PC-9 (cell line): Measurements from ENCODE around the gene ZNF780B. TPM values are rescaled to one million over a fixed set of nuclear protein-coding genes. Genes with fewer than 3 reads are reported as not detected.

Experiments used
- BruUV-seq: library from RNA; stranded (reverse); fragments of 400-500 nt; replicated peaks from 2 replicates; lab custom pipeline; 2021; lab: Mats Ljungman, UMichigan
- CTCF ChIA-PET: fragments of 300-600 bp; sonication (Branson Sonifier 250); formaldehyde crosslinking; loops from one replicate; lab custom pipeline; 2022; ENCODE audit warnings: antibody characterized with exemption; lab: Charles Lee
- POLR2A ChIA-PET: fragments of 300-600 bp; sonication (Branson Sonifier 250); formaldehyde crosslinking; loops from one replicate; lab custom pipeline; 2022; ENCODE audit warnings: antibody characterized with exemption; ENCODE audit not compliant: unreplicated experiment; lab: Charles Lee
- DNase-seq, 2 experiments: peaks; one replicate each; pipeline versions ENCODE4 v3.0.0 to v3.0.0-alpha.2; 2015 to 2022; ENCODE audit warnings: mixed read lengths in 1 of 2
- H2AFZ ChIP-seq: fragments of 200-600 bp; sonication (generic); 2 replicates; pipeline ENCODE4 v1.8.1; 2017; ENCODE audit warnings: antibody characterized with exemption
- H3F3A ChIP-seq: fragments of 200-600 bp; sonication (generic); 2 replicates; pipeline ENCODE4 v1.8.1; 2017; ENCODE audit warnings: antibody characterized with exemption, mild to moderate bottlenecking, low read depth; ENCODE audit not compliant: insufficient read depth
- H3K27ac ChIP-seq: fragments of 200-600 bp; sonication (generic); 2 replicates; pipeline ENCODE4 v1.6.1; 2016; ENCODE audit warnings: mixed run types
- H3K27me3 ChIP-seq: fragments of 200-600 bp; sonication (generic); 2 replicates; pipeline ENCODE4 v1.6.1; 2016; ENCODE audit warnings: low read depth, mixed run types; ENCODE audit not compliant: insufficient read depth
- H3K36me3 ChIP-seq: fragments of 200-600 bp; sonication (generic); 2 replicates; pipeline ENCODE4 v1.6.1; 2016; ENCODE audit warnings: low read depth, mixed run types
- H3K4me1 ChIP-seq: fragments of 200-600 bp; sonication (generic); replicated peaks from 2 replicates; pipeline ENCODE4 v1.6.1; 2016; ENCODE audit warnings: mixed run types; ENCODE audit not compliant: insufficient read depth
- H3K4me2 ChIP-seq: fragments of 200-600 bp; sonication (generic); 2 replicates; pipeline ENCODE4 v1.6.1; 2017; ENCODE audit warnings: mixed run types
- H3K4me3 ChIP-seq: fragments of 200-600 bp; sonication (generic); 2 replicates; pipeline ENCODE4 v1.6.1; 2016; ENCODE audit warnings: mixed run types
- H3K79me2 ChIP-seq: fragments of 200-600 bp; sonication (generic); 2 replicates; pipeline ENCODE4 v1.6.1; 2017; ENCODE audit warnings: low read depth, mixed run types
- H3K9me2 ChIP-seq: fragments of 200-600 bp; sonication (generic); 2 replicates; pipeline ENCODE4 v1.8.1; 2017; ENCODE audit warnings: mild to moderate bottlenecking; ENCODE audit not compliant: insufficient read depth
- H3K9me3 ChIP-seq: fragments of 200-600 bp; sonication (generic); 2 replicates; pipeline ENCODE4 v1.8.1; 2016; ENCODE audit warnings: low read depth; ENCODE audit not compliant: insufficient read depth
- H4K20me1 ChIP-seq: fragments of 200-600 bp; sonication (generic); 2 replicates; pipeline ENCODE4 v1.8.1; 2017; ENCODE audit not compliant: insufficient read depth
- CTCF ChIP-seq: fragments of 200-600 bp; sonication (generic); conservative IDR thresholded peaks from 2 replicates; pipeline ENCODE4 v1.6.1; 2017; ENCODE audit warnings: mixed run types, antibody characterized with exemption, mild to moderate bottlenecking, moderate library complexity
- EZH2 ChIP-seq: fragments of 200-600 bp; sonication (generic); IDR thresholded peaks from 2 replicates; pipeline ENCODE4 v1.8.0; 2017; ENCODE audit warnings: antibody characterized with exemption, low read depth
- intact Hi-C: fragments of 100-400 bp; cut with micrococcal nuclease; formaldehyde crosslinking; loops from one replicate; pipeline ENCODE4 v1.10.0; 2022; ENCODE audit not compliant: unreplicated experiment
- total RNA-seq: library from RNA; stranded (reverse); gene quantifications from 2 replicates; pipeline ENCODE4 v1.2.3, GENCODE V29; 2021

ZNF780B gene
- total RNA-seq, 1 experiment from 2014 or later: 20.0 TPM

- Histone ChIP-seq H3K4me1 (peaks cover 8% of the 10 kb centered on the region; the same call in 1 of the 2 replicates), H3K36me3 (no peaks in the 10 kb centered on the region), H3K9me2 (no peaks in the 10 kb centered on the region), H3K4me3 (no peak overlapping the region), H3K79me2 (0 out of 2 replicates have a peak, but pooled peaks cover 3% of the 10 kb centered on the region), H3K27ac (no peak overlapping the region), H3F3A (no peaks in the 10 kb centered on the region), H3K9me3 (peaks cover 13% of the 10 kb centered on the region; the same call in 1 of the 2 replicates), H4K20me1 (no peaks in the 10 kb centered on the region), H3K4me2 (no peak overlapping the region), H2AFZ (no peak overlapping the region), H3K27me3 (no peaks in the 10 kb centered on the region)
- DNase-seq: no peak
- intact Hi-C loops: no loop called here
- ChIA-PET CTCF (no interaction called here), POLR2A (no interaction called here)
- TF ChIP-seq EZH2: no peak
- TF ChIP-seq CTCF: no peak
- BruUV-seq: no TSS peak
Observed at GRCh38 chr19:39993605-39994004, 62.4 kb downstream of the ZNF780B start.

DNA sequence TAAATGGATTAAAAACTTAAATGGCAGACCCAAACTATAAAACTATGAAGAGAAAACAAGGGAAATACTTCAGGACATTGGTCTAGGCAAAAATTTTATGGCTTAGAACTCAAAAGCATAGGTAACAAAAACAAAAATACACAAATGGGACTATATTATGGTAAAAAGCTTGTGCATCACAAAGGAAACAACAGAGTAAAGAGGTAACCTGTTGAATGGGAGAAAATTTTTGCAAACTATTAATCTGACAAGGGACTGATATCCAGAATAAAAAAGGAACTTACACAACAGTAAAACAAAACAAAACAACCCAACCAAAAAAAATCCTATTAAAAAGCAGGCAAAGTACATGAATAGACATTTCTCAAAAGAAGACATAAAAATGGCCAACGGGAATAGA, 68.4 kb downstream of the ZNF780B start:
- no peaks in the 10 kb centered on the region for H3K27me3 ChIP-seq
- CTCF ChIA-PET: no interaction called here
- BruUV-seq: no TSS peak
- H3K9me2 ChIP-seq: no peaks in the 10 kb centered on the region
- 0 out of 2 replicates have a peak, but pooled peaks cover 3% of the 10 kb centered on the region for H4K20me1 ChIP-seq
- H3F3A ChIP-seq: peaks cover 9% of the 10 kb centered on the region; the same call in 1 of the 2 replicates
- intact Hi-C loops: no loop called here
- H3K4me1 ChIP-seq: no peaks in the 10 kb centered on the region
- H3K27ac ChIP-seq: no peak overlapping the region
- H3K79me2 ChIP-seq: no peaks in the 10 kb centered on the region
- no peak overlapping the region for H3K4me2 ChIP-seq
- peaks cover 7% of the 10 kb centered on the region for H3K36me3 ChIP-seq
- no peak overlapping the region for H3K4me3 ChIP-seq
- POLR2A ChIA-PET: no interaction called here
- no peak overlapping the region for H2AFZ ChIP-seq
- DNase-seq: no peak
- peaks cover 24% of the 10 kb centered on the region for H3K9me3 ChIP-seq
- TF ChIP-seq EZH2 (no peak), CTCF (no peak)

DNA sequence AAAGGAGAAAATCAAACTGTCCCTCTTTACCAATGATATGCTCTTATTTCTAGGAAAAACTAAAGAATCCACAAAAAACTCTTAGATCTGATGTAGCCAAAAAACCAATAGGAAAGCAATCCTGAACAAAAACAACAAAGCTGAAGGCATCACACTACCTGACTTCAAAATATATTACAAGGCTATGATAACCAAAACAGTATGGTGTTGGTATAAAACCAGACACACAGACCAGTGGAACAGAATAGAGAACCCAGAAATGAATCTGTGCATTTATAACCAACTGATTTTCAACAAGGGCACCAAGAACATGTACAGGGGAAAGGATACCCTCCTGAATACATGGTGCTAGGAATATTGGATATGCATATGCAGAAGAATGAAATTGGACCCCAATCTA, 68.9 kb downstream of the ZNF780B start:
- H3K9me2 ChIP-seq: no peaks in the 10 kb centered on the region
- peaks cover 14% of the 10 kb centered on the region for H3F3A ChIP-seq
- no peaks in the 10 kb centered on the region for H3K27me3 ChIP-seq
- no peak overlapping the region for H3K4me2 ChIP-seq
- no peak for DNase-seq
- no peak overlapping the region for H2AFZ ChIP-seq
- no peaks in the 10 kb centered on the region for H3K4me1 ChIP-seq
- peaks cover 24% of the 10 kb centered on the region for H3K9me3 ChIP-seq
- ChIA-PET POLR2A (no interaction called here), CTCF (no interaction called here)
- no peak overlapping the region for H3K4me3 ChIP-seq
- peaks cover 11% of the 10 kb centered on the region for H3K36me3 ChIP-seq
- H3K79me2 ChIP-seq: no peaks in the 10 kb centered on the region
- TF ChIP-seq EZH2: no peak
- TF ChIP-seq CTCF: no peak
- H4K20me1 ChIP-seq: peaks cover 5% of the 10 kb centered on the region; the same call in 1 of the 2 replicates
- no peak overlapping the region for H3K27ac ChIP-seq
- no TSS peak for BruUV-seq
- intact Hi-C loops: no loop called here
